Neural cell (in vitro differentiated cells): ENCODE data around the gene FLRT2. TPM values are rescaled to one million over a fixed set of nuclear protein-coding genes. Genes with fewer than 3 reads are reported as not detected.

Experiments used
- H2AFZ ChIP-seq: fragments of 200-600, 300-800 bp; sonication (generic), shearing (Covaris generic); 2 replicates; pipeline ENCODE4 v1.6.0; 2014; ENCODE audit warnings: low read depth, mild to moderate bottlenecking, antibody characterized with exemption, low read length, moderate library complexity
- H3F3A ChIP-seq: fragments of 200-600 bp; shearing (Covaris generic); 2 replicates; pipeline ENCODE4 v1.6.1; 2016; ENCODE audit warnings: mild to moderate bottlenecking, moderate library complexity, mixed read lengths, antibody characterized with exemption, low read length; ENCODE audit not compliant: insufficient read depth, poor library complexity, severe bottlenecking
- H3K27ac ChIP-seq: fragments of 200-600, 300-800 bp; sonication (generic), shearing (Covaris generic); 2 replicates; pipeline ENCODE4 v1.5.1; 2014; ENCODE audit warnings: mild to moderate bottlenecking, low read length, moderate library complexity
- H3K27me3 ChIP-seq: fragments of 300-800, 200-600 bp; sonication (generic), shearing (Covaris generic); 2 replicates; pipeline ENCODE4 v1.6.0; 2014; ENCODE audit warnings: mild to moderate bottlenecking, low read depth, low read length, moderate library complexity; ENCODE audit not compliant: insufficient read depth
- H3K36me3 ChIP-seq: fragments of 300-800, 200-600 bp; sonication (generic), shearing (Covaris generic); 2 replicates; pipeline ENCODE4 v1.5.1; 2014; ENCODE audit warnings: mild to moderate bottlenecking, antibody characterized with exemption, low read length, moderate library complexity; ENCODE audit not compliant: insufficient read depth
- H3K4me2 ChIP-seq: fragments of 300-800, 200-600 bp; sonication (generic), shearing (Covaris generic); 2 replicates; pipeline ENCODE4 v1.6.0; 2014; ENCODE audit warnings: mild to moderate bottlenecking, low read length
- H3K4me3 ChIP-seq: fragments of 300-800, 200-600 bp; sonication (generic), shearing (Covaris generic); 2 replicates; pipeline ENCODE4 v1.5.1; 2014; ENCODE audit warnings: mild to moderate bottlenecking, low read length, moderate library complexity
- H3K79me2 ChIP-seq: fragments of 200-600 bp; shearing (Covaris generic); replicated peaks from 2 replicates; pipeline ENCODE4 v1.6.0; 2014; ENCODE audit warnings: mild to moderate bottlenecking, low read length, moderate library complexity; ENCODE audit not compliant: insufficient read depth
- H3K9ac ChIP-seq: fragments of 300-800, 200-600 bp; sonication (generic), shearing (Covaris generic); 2 replicates; pipeline ENCODE4 v1.6.1; 2016; ENCODE audit warnings: mild to moderate bottlenecking, low read length, mixed read lengths
- H3K9me2 ChIP-seq: fragments of 200-600 bp; shearing (Covaris generic); 2 replicates; pipeline ENCODE4 v1.6.1; 2016; ENCODE audit warnings: mild to moderate bottlenecking, low read length, mixed read lengths; ENCODE audit not compliant: insufficient read depth
- H3K9me3 ChIP-seq: fragments of 200-600, 300-800 bp; sonication (generic), shearing (Covaris generic); 2 replicates; pipeline ENCODE4 v1.6.1; 2016; ENCODE audit warnings: mild to moderate bottlenecking, mixed run types, low read length, moderate library complexity, mixed read lengths
- H4K20me1 ChIP-seq: fragments of 200-600 bp; shearing (Covaris generic); 2 replicates; pipeline ENCODE4 v1.6.1; 2016; ENCODE audit warnings: mild to moderate bottlenecking, mixed run types; ENCODE audit not compliant: insufficient read depth
- EP300 ChIP-seq: fragments of 450-650 bp; conservative IDR thresholded peaks from 2 replicates; pipeline ENCODE4 v1.6.1; 2014; ENCODE audit warnings: antibody characterized with exemption, mild to moderate bottlenecking, moderate library complexity; ENCODE audit not compliant: poor library complexity, severe bottlenecking
- EZH2 ChIP-seq: fragments of 200-600, 300-800 bp; shearing (Covaris generic), sonication (generic); IDR thresholded peaks from 2 replicates; pipeline ENCODE4 v1.6.1; 2014; ENCODE audit warnings: antibody characterized with exemption, low read length, borderline replicate concordance, mild to moderate bottlenecking; ENCODE audit not compliant: insufficient read depth, poor library complexity, severe bottlenecking
- MXI1 ChIP-seq: fragments of 450-650 bp; conservative IDR thresholded peaks from 2 replicates; pipeline ENCODE4 v1.6.1; 2014; ENCODE audit warnings: antibody characterized with exemption, mild to moderate bottlenecking; ENCODE audit not compliant: poor library complexity, severe bottlenecking
- POLR2AphosphoS5 ChIP-seq: IDR thresholded peaks from 2 replicates; pipeline ENCODE4 v1.6.1; 2012
- RAD21 ChIP-seq: fragments of 450-650 bp; conservative IDR thresholded peaks from 2 replicates; pipeline ENCODE4 v1.6.1; 2014; ENCODE audit warnings: antibody characterized with exemption, mild to moderate bottlenecking, moderate library complexity
- SMC3 ChIP-seq: fragments of 450-650 bp; conservative IDR thresholded peaks from 2 replicates; pipeline ENCODE4 v1.6.1; 2014; ENCODE audit warnings: antibody characterized with exemption, mild to moderate bottlenecking, moderate library complexity; ENCODE audit not compliant: poor library complexity
- TAF1 ChIP-seq: IDR thresholded peaks from 2 replicates; pipeline ENCODE4 v1.6.1; 2012; ENCODE audit warnings: low read depth
- polyA plus RNA-seq: library from polyadenylated mRNA; depleted of rRNA; stranded (reverse); fragments of >200 nt; gene quantifications from 2 replicates; pipeline ENCODE4 v1.2.3, GENCODE V29; 2014
- TF ChIP-seq, protein P1 (sequence below): IDR thresholded peaks from 2 replicates; pipeline ENCODE4 v1.6.1; 2012; ENCODE audit warnings: borderline replicate concordance
- TF ChIP-seq, protein P2 (sequence below): fragments of 450-650 bp; IDR thresholded peaks from 2 replicates; pipeline ENCODE4 v1.5.1; 2014; ENCODE audit warnings: antibody characterized with exemption, mild to moderate bottlenecking, moderate library complexity; ENCODE audit not compliant: poor library complexity, severe bottlenecking

FLRT2 gene
- polyA plus RNA-seq, 1 donor from 2014 or later: 5.1 TPM

DNA sequence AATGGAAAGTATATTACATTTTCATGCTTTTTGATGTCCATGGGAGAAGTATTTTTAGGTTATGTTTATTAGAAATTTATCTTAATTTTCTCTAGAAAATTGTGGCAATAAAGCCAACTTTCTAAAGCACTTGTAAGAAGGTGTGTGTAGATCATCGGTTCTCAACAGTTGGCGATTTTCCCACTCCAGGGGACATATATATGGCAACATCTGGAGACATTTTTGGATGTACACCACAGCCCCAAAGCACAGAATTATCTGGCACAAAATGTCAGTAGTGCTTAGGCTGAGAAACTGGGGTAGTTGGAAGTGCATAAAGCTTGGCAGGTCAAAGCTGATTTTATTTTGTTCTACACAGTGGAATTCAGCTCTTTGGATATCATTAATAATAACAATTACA lies 86.9 kb downstream of the FLRT2 start:
- H3K4me2 ChIP-seq: no peak overlapping the region
- no peak overlapping the region for H3K27ac ChIP-seq
- H3F3A ChIP-seq: no peaks in the 10 kb centered on the region
- no peaks in the 10 kb centered on the region for H4K20me1 ChIP-seq
- H3K4me3 ChIP-seq: no peak overlapping the region
- TF ChIP-seq MXI1 (no peak), TAF1 (no peak), EZH2 (no peak), SMC3 (no peak), EP300 (no peak), POLR2AphosphoS5 (no peak), RAD21 (no peak)
- TF ChIP-seq, protein P1, sequence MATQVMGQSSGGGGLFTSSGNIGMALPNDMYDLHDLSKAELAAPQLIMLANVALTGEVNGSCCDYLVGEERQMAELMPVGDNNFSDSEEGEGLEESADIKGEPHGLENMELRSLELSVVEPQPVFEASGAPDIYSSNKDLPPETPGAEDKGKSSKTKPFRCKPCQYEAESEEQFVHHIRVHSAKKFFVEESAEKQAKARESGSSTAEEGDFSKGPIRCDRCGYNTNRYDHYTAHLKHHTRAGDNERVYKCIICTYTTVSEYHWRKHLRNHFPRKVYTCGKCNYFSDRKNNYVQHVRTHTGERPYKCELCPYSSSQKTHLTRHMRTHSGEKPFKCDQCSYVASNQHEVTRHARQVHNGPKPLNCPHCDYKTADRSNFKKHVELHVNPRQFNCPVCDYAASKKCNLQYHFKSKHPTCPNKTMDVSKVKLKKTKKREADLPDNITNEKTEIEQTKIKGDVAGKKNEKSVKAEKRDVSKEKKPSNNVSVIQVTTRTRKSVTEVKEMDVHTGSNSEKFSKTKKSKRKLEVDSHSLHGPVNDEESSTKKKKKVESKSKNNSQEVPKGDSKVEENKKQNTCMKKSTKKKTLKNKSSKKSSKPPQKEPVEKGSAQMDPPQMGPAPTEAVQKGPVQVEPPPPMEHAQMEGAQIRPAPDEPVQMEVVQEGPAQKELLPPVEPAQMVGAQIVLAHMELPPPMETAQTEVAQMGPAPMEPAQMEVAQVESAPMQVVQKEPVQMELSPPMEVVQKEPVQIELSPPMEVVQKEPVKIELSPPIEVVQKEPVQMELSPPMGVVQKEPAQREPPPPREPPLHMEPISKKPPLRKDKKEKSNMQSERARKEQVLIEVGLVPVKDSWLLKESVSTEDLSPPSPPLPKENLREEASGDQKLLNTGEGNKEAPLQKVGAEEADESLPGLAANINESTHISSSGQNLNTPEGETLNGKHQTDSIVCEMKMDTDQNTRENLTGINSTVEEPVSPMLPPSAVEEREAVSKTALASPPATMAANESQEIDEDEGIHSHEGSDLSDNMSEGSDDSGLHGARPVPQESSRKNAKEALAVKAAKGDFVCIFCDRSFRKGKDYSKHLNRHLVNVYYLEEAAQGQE: no peak
- TF ChIP-seq, protein P2, sequence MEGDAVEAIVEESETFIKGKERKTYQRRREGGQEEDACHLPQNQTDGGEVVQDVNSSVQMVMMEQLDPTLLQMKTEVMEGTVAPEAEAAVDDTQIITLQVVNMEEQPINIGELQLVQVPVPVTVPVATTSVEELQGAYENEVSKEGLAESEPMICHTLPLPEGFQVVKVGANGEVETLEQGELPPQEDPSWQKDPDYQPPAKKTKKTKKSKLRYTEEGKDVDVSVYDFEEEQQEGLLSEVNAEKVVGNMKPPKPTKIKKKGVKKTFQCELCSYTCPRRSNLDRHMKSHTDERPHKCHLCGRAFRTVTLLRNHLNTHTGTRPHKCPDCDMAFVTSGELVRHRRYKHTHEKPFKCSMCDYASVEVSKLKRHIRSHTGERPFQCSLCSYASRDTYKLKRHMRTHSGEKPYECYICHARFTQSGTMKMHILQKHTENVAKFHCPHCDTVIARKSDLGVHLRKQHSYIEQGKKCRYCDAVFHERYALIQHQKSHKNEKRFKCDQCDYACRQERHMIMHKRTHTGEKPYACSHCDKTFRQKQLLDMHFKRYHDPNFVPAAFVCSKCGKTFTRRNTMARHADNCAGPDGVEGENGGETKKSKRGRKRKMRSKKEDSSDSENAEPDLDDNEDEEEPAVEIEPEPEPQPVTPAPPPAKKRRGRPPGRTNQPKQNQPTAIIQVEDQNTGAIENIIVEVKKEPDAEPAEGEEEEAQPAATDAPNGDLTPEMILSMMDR: no peak
- no peaks in the 10 kb centered on the region for H3K79me2 ChIP-seq
- H3K9ac ChIP-seq: no peak overlapping the region
- H2AFZ ChIP-seq: no peak overlapping the region
- no peaks in the 10 kb centered on the region for H3K9me2 ChIP-seq
- H3K36me3 ChIP-seq: peaks cover 4% of the 10 kb centered on the region
- H3K9me3 ChIP-seq: no peaks in the 10 kb centered on the region
- H3K27me3 ChIP-seq: no peaks in the 10 kb centered on the region

DNA sequence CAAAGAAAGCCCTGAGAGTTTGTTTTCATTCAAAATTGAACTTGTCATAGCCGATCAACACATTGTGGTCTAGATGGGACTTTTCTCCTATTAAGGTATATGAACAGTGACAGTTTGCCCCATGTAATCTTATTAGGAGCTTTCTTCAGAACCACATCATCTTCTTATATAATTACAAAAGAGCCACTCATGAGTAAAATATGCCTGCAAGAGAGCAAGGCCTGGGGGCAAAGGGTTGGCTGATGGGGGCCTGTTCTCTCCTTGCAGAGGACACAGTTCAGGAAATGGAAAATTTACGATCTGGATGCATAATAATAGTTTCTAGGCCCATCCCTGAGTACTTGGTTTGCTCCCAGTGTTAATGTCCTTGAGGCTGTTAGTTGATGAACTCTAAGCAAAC lies 87.8 kb downstream of the FLRT2 start:
- Histone ChIP-seq H3K9me3 (no peaks in the 10 kb centered on the region), H3K9me2 (no peaks in the 10 kb centered on the region), H3F3A (no peaks in the 10 kb centered on the region), H3K27ac (no peak overlapping the region), H3K4me3 (no peak overlapping the region), H2AFZ (no peak overlapping the region), H3K4me2 (no peak overlapping the region), H4K20me1 (no peaks in the 10 kb centered on the region), H3K27me3 (no peaks in the 10 kb centered on the region), H3K36me3 (peaks cover 4% of the 10 kb centered on the region), H3K9ac (no peak overlapping the region), H3K79me2 (no peaks in the 10 kb centered on the region)
- TF ChIP-seq, protein P1: no peak
- TF ChIP-seq EZH2: no peak
- TF ChIP-seq SMC3: no peak
- TF ChIP-seq TAF1: no peak
- no peak for TF ChIP-seq POLR2AphosphoS5
- no peak for TF ChIP-seq EP300
- TF ChIP-seq, protein P2: no peak
- no peak for TF ChIP-seq RAD21
- no peak for TF ChIP-seq MXI1
